A549 (cell line): ENCODE measurements around the gene LIMS1. TPM values are rescaled to one million over a fixed set of nuclear protein-coding genes. Genes with fewer than 3 reads are reported as not detected.

Experiments used
- ATAC-seq, 2 experiments: fragments of 200-7000 bp in 1 of 2; fragments of >200 bp in 1 of 2; cut with Nextera tagmentation in 1 of 2; cut with Tn5 transposase in 1 of 2; 3 replicates each; pipeline versions ENCODE4 v1.8.0 to v1.9.1; 2018 to 2020; ENCODE audit warnings: mild to moderate bottlenecking in 1 of 2, moderate library complexity in 1 of 2
- CTCF ChIA-PET: fragments of 300-600 bp; sonication (Branson Sonifier 250); formaldehyde crosslinking; extraction: SDS; loops from one replicate; lab custom pipeline; 2021; ENCODE audit warnings: antibody characterized with exemption, inconsistent platforms; lab: Yijun Ruan, JAX
- POLR2A ChIA-PET: fragments of 350-600 bp; formaldehyde crosslinking; extraction: SDS; loops from one replicate; lab custom pipeline; 2021; ENCODE audit warnings: antibody characterized with exemption, inconsistent platforms; lab: Yijun Ruan, JAX
- DNase-seq, 2 experiments: peaks; one replicate each; pipeline versions ENCODE4 v3.0.0 to v3.0.0-alpha.2; 2011 to 2016; ENCODE audit warnings: low read depth in 1 of 2, low spot score in 1 of 2
- FAIRE-seq: peaks from 2 replicates; lab custom pipeline; 2011; peaks lifted over from hg19 to GRCh38; lab: Jason Lieb, UNC
- H3K27ac ChIP-seq, 2 experiments: fragments of >200 bp; sonication (Bioruptor Twin); formaldehyde crosslinking; 3 replicates each; pipeline ENCODE4 v1.5.1; 2016 to 2017
- H3K4me1 ChIP-seq: fragments of >200 bp; sonication (Bioruptor Twin); formaldehyde crosslinking; 3 replicates; pipeline ENCODE4 v1.6.1; 2016
- H3K4me2 ChIP-seq: fragments of >200 bp; sonication (Bioruptor Twin); formaldehyde crosslinking; 3 replicates; pipeline ENCODE4 v1.6.1; 2016
- H3K4me3 ChIP-seq: fragments of >200 bp; sonication (Bioruptor Twin); formaldehyde crosslinking; 3 replicates; pipeline ENCODE4 v1.5.1; 2016
- H3K9me3 ChIP-seq: fragments of >200 bp; sonication (Bioruptor Twin); formaldehyde crosslinking; 3 replicates; pipeline ENCODE4 v1.6.1; 2016
- BCL3 ChIP-seq: fragments of >200 bp; sonication (Bioruptor Twin); formaldehyde crosslinking; IDR thresholded peaks from 3 replicates; pipeline ENCODE4 v1.6.1; 2016
- CBX8 ChIP-seq: fragments of 200-600 bp; sonication (generic); IDR thresholded peaks from 2 replicates; pipeline ENCODE4 v1.6.1; 2016
- CEBPB ChIP-seq, 2 experiments: fragments of >200 bp in 1 of 2; sonication (Bioruptor Twin) in 1 of 2; formaldehyde crosslinking in 1 of 2; IDR thresholded peaks; 2 replicates each; pipeline ENCODE4 v1.6.1; 2012 to 2016
- CHD2 ChIP-seq: fragments of 150-350 bp; IDR thresholded peaks from 2 replicates; pipeline ENCODE4 v1.6.1; 2014; ENCODE audit warnings: low read length; ENCODE audit not compliant: partially characterized antibody
- CTCF ChIP-seq: fragments of >200 bp; sonication (Bioruptor Twin); formaldehyde crosslinking; IDR thresholded peaks from 3 replicates; pipeline ENCODE4 v1.5.1; 2016
- EP300 ChIP-seq, 2 experiments: fragments of >200 bp; sonication (Bioruptor Twin); formaldehyde crosslinking; IDR thresholded peaks; 2 replicates in 1 of 2; 3 replicates in 1 of 2; pipeline ENCODE4 v1.6.1; 2016 to 2017
- FOSL2 ChIP-seq, 2 experiments: fragments of 450-650 bp in 1 of 2; fragments of >200 bp in 1 of 2; sonication (Bioruptor Twin) in 1 of 2; formaldehyde crosslinking; IDR thresholded peaks; 2 replicates each; pipeline versions ENCODE4 v1.5.0 to v1.6.1; 2016 to 2020; ENCODE audit warnings: mild to moderate bottlenecking in 1 of 2, moderate library complexity in 1 of 2
- GATA3 ChIP-seq: IDR thresholded peaks from 2 replicates; pipeline ENCODE4 v1.6.1; 2012; ENCODE audit warnings: borderline replicate concordance
- HEYL ChIP-seq: fragments of 250-450 bp; sonication (Bioruptor Pico); IDR thresholded peaks from 2 replicates; pipeline ENCODE4 v1.8.0; 2021; ENCODE audit warnings: mild to moderate bottlenecking, moderate library complexity
- HOXB13 ChIP-seq: fragments of 250-450 bp; sonication (Bioruptor Pico); IDR thresholded peaks from 2 replicates; pipeline ENCODE4 v1.5.0; 2020; ENCODE audit warnings: low read depth, mild to moderate bottlenecking, moderate library complexity
- JUN ChIP-seq, 2 experiments: fragments of >200 bp; sonication (Bioruptor Twin); formaldehyde crosslinking; IDR thresholded peaks; 2 replicates in 1 of 2; 3 replicates in 1 of 2; pipeline ENCODE4 v1.6.1; 2016 to 2017
- JUNB ChIP-seq: fragments of >200 bp; sonication (Bioruptor Twin); formaldehyde crosslinking; IDR thresholded peaks from 2 replicates; pipeline ENCODE4 v1.6.1; 2016
- KDM1A ChIP-seq: fragments of 200-600 bp; sonication (generic); IDR thresholded peaks from 2 replicates; pipeline ENCODE4 v1.6.1; 2016; ENCODE audit warnings: low read depth, mild to moderate bottlenecking
- MAZ ChIP-seq: fragments of 150-350 bp; IDR thresholded peaks from 2 replicates; pipeline ENCODE4 v1.6.1; 2014; ENCODE audit warnings: antibody characterized with exemption, low read depth, low read length, borderline replicate concordance
- MYC ChIP-seq: IDR thresholded peaks from 2 replicates; pipeline ENCODE4 v1.6.1; 2012; ENCODE audit warnings: mild to moderate bottlenecking, inconsistent platforms, low read length, improper control_type of control experiment, borderline replicate concordance
- NFE2L2 ChIP-seq: fragments of 150-350 bp; conservative IDR thresholded peaks from 2 replicates; pipeline ENCODE4 v1.6.1; 2014; ENCODE audit warnings: low read length
- POLR2A ChIP-seq: IDR thresholded peaks from 2 replicates; pipeline ENCODE4 v1.6.1; 2012; ENCODE audit warnings: mild to moderate bottlenecking, low read length
- SMC3 ChIP-seq: fragments of >200 bp; sonication (Bioruptor Twin); formaldehyde crosslinking; IDR thresholded peaks from 3 replicates; pipeline ENCODE4 v1.6.1; 2018; ENCODE audit warnings: inconsistent platforms
- ZSCAN20 ChIP-seq: fragments of 250-450 bp; sonication (Bioruptor Pico); IDR thresholded peaks from 2 replicates; pipeline ENCODE4 v1.8.0; 2022; ENCODE audit warnings: mild to moderate bottlenecking, moderate library complexity
- WGBS: methylation state at CpG from one replicate; pipeline ENCODE4 v1.1.6; 2017; ENCODE audit errors: missing lambda C conversion rate; 5-methylcytosine and 5-hydroxymethylcytosine counted together
- polyA plus RNA-seq, 4 experiments: library from polyadenylated mRNA; depleted of rRNA in 3 of 4; stranded (reverse); fragments of >200 nt; fragmentation: RNase III in 1 of 4; extraction: RNeasy Plus Mini Kit Qiagen cat#74134 plus additional on column Dnase treatment in 1 of 4; gene quantifications; 2 replicates in 3 of 4; 3 replicates in 1 of 4; pipeline ENCODE4 v1.2.3, GENCODE V29; 2011 to 2017
- TF ChIP-seq, protein P1 (sequence below): IDR thresholded peaks from 2 replicates; pipeline ENCODE4 v1.6.1; 2012
- TF ChIP-seq, protein P2 (sequence below): fragments of 450-650 bp; IDR thresholded peaks from 2 replicates; pipeline ENCODE4 v1.6.1; 2014; ENCODE audit warnings: antibody characterized with exemption

The LIMS1 gene
- polyA plus RNA-seq, 2 of the 4 experiments (the other 2 are of a cell fraction) = 40.0 to 94.1 TPM

DNA sequence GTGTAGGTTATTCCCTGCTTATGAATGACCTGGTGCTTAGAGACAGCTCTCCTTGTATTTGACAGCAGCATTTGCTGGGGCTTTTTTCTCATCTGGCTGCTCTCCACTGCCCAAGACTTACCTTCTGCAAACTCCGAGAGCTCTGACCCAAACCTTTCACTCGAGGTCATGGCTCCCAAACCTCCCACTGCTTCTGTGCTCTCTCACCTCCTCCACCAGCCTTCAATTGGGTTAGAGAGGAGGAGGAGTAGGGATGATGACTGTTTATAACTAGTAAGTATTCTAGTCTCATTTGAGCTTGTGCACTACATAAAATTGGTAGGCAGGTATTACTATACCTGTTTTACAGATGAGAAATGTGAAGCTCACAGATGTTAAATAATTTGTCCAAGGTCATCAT lies 40.1 kb downstream of the LIMS1 start (continued):
- TF ChIP-seq, protein P1, sequence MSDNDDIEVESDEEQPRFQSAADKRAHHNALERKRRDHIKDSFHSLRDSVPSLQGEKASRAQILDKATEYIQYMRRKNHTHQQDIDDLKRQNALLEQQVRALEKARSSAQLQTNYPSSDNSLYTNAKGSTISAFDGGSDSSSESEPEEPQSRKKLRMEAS = no peak
- TF ChIP-seq HEYL = no peak
- TF ChIP-seq, protein P2, sequence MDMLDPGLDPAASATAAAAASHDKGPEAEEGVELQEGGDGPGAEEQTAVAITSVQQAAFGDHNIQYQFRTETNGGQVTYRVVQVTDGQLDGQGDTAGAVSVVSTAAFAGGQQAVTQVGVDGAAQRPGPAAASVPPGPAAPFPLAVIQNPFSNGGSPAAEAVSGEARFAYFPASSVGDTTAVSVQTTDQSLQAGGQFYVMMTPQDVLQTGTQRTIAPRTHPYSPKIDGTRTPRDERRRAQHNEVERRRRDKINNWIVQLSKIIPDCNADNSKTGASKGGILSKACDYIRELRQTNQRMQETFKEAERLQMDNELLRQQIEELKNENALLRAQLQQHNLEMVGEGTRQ = no peak
- TF ChIP-seq NFE2L2 = no peak
- TF ChIP-seq SMC3 = no peak
- no peak for TF ChIP-seq ZSCAN20
- TF ChIP-seq, all 56 proteins: peak for 0

GRCh38 chr2:108575132-108575966 lies 41.1 kb downstream of the LIMS1 start:
- POLR2A ChIA-PET = interaction anchor here (0.7 to 2.3 kb wide), 7 partner anchors 9 to 360 kb away, joined by 3 to 30 read pairs (median 5); partner anchors contain the start of genes GCC2 and LIMS1
- 24% methylated on average over 7 of the region's 7 CpGs for WGBS
- Histone ChIP-seq H3K9me3 (no peaks in the 10 kb centered on the region), H3K4me3 (no peak overlapping the region), H3K4me2 (peak overlapping the region; percentile 68), H3K27ac (peak overlapping the region; percentile 76 to 82), H3K4me1 (peaks cover 100% of the 10 kb centered on the region)
- peak in 1 of 2 experiments; percentile 25 for DNase-seq
- ATAC-seq = peak; percentile 39 to 55; a peak in 3 of 6 replicates
- no peak for FAIRE-seq
- CTCF ChIA-PET = interaction anchor here (0.7 to 6.3 kb wide), 8 partner anchors 9 to 63 kb away, joined by 3 to 44 read pairs (median 4); partner anchors contain the start of gene LIMS1
- TF ChIP-seq CBX8 (no peak), KDM1A (no peak), EP300 (IDR thresholded peaks at IDR 0.05) (peak in 1 of 2 experiments; percentile 60; a peak in 1 of 5 replicates), JUNB (peak; percentile 78), MAZ (no peak), BCL3 (0 out of 3 replicates have a peak, but pooled peaks have one; percentile 36), MYC (no peak), FOSL2 (IDR thresholded peaks at IDR 0.05) (0 out of 2 replicates have a peak, but pooled peaks have one; percentile 37), FOSL2 (CRISPR knock-in tag; IDR thresholded peaks at IDR 0.05) (peak; percentile 58), CHD2 (no peak), JUN (IDR thresholded peaks at IDR 0.05) (0 out of 5 replicates have a peak, but pooled peaks of 1 of the 2 experiments have one; percentile 22), GATA3 (0 out of 2 replicates have a peak, but pooled peaks have one; percentile 13), CEBPB (IDR thresholded peaks at IDR 0.05) (peak; percentile 29 to 54; a peak in 1 of 4 replicates)

GRCh38 chr2:108577099-108577498 lies 42.8 kb downstream of the LIMS1 start:
- CTCF ChIA-PET = interaction anchor here (1.2 kb wide), 1 partner anchor 7 kb away, joined by 3 read pairs; no protein-coding TSS in a partner anchor
- H3K4me2 ChIP-seq = peak overlapping the region; percentile 68
- H3K4me3 ChIP-seq = no peak overlapping the region
- POLR2A ChIA-PET = interaction anchor here (0.7 to 2.3 kb wide), 3 partner anchors 17 to 85 kb away, joined by 3 to 11 read pairs (median 6); no protein-coding TSS in a partner anchor
- peak in 1 of 2 experiments; percentile 36; a peak in 3 of 6 replicates for ATAC-seq
- peaks cover 94% of the 10 kb centered on the region for H3K4me1 ChIP-seq
- WGBS = 52% methylated on average over 9 of the region's 9 CpGs
- no peak for FAIRE-seq
- H3K27ac ChIP-seq = peak overlapping the region; percentile 76 to 82
- DNase-seq = peak in 1 of 2 experiments; percentile 20
- TF ChIP-seq CTCF = no peak
- no peak for TF ChIP-seq HOXB13
- no peak for TF ChIP-seq KDM1A
- no peak for TF ChIP-seq MAZ
- TF ChIP-seq POLR2A = no peak
- no peaks in the 10 kb centered on the region for H3K9me3 ChIP-seq
